Ovary (tissue), 9 donors: ENCODE data around the gene ALDH1L2. TPM values are rescaled to one million over a fixed set of nuclear protein-coding genes. Genes with fewer than 3 reads are reported as not detected.

ENCODE experiments used
- DNase-seq, 5 donors: peaks; one replicate each; pipeline ENCODE4 v3.0.0-alpha.2; 2019 to 2020
- H3K27ac ChIP-seq, 2 donors: fragments of 200-600 bp; one replicate each; pipeline versions ENCODE4 v1.5.1 to v1.8.0; 2019 to 2022
- H3K27me3 ChIP-seq: fragments of 200-600 bp; one replicate; pipeline ENCODE4 v1.8.0; 2022
- H3K36me3 ChIP-seq: fragments of 200-600 bp; sonication (generic); one replicate; pipeline ENCODE4 v1.5.1; 2019
- H3K4me1 ChIP-seq: one replicate; pipeline ENCODE4 v1.8.1; 2013; ENCODE audit warnings: mild to moderate bottlenecking, moderate library complexity; ENCODE audit not compliant: insufficient read depth
- H3K4me3 ChIP-seq: fragments of 200-600 bp; sonication (generic); one replicate; pipeline ENCODE4 v1.5.1; 2017
- H3K9me3 ChIP-seq, 2 donors: fragments of 200-600 bp in 1 of 2; sonication (generic) in 1 of 2; one replicate each; pipeline versions ENCODE4 v1.5.1 to v1.8.1; 2013 to 2019; ENCODE audit warnings: mild to moderate bottlenecking in 1 of 2, moderate library complexity in 1 of 2
- EP300 ChIP-seq: sonication (generic); formaldehyde crosslinking; IDR thresholded peaks from one replicate; pipeline ENCODE4 v1.6.1; 2017; ENCODE audit warnings: antibody characterized with exemption
- POLR2A ChIP-seq: fragments of 450-650 bp; IDR thresholded peaks from one replicate; pipeline ENCODE4 v1.6.1; 2017; ENCODE audit warnings: antibody characterized with exemption, mild to moderate bottlenecking, moderate library complexity
- WGBS, 3 donors: extraction: QIAGEN DNeasy Blood & Tissue Kit in 1 of 3; methylation state at CpG; one replicate each; pipeline versions ENCODE4 v1.1.5 to v1.1.7; 2013 to 2017; 5-methylcytosine and 5-hydroxymethylcytosine counted together
- intact Hi-C, 4 donors: fragments of 100-400 bp; cut with DNase I; formaldehyde crosslinking; loops; one replicate each; pipeline versions ENCODE4 v1.11.0 to v1.15.1; 2022 to 2023
- polyA plus RNA-seq, 2 donors: library from polyadenylated mRNA; stranded (reverse); fragments of 200-250 nt in 1 of 2; fragments of 350-450 nt in 1 of 2; fragmentation: Illumina TruSeq in 1 of 2; extraction: RNeasy Lipid Tissue Mini Kit (QIAGEN cat#74804) in 1 of 2; gene quantifications; one replicate each; pipeline ENCODE4 v1.2.3, GENCODE V29; 2013 to 2014
- total RNA-seq, 7 donors: library from RNA; depleted of rRNA in 2 of 7; stranded (reverse); fragments of >200 nt in 2 of 7; fragmentation: NEBNext Ultra II Directional in 3 of 7; extraction: Animal tissue kit (Norgen Biotek cat#: 25700) in 3 of 7; gene quantifications; one replicate each; pipeline versions ENCODE4 v1.1.0 to v1.2.4, GENCODE V29; 2016 to 2023
- TF ChIP-seq, protein P1 (sequence below), 3 donors: fragments of 450-650 bp in 2 of 3; fragments of 200-600 bp in 1 of 3; IDR thresholded peaks; one replicate each; pipeline versions ENCODE4 v1.5.1 to v1.8.0; 2016 to 2022; ENCODE audit warnings: antibody characterized with exemption in 3 of 3, mild to moderate bottlenecking in 1 of 3
- donor health status: DM: no; HTN: no; CAD: no; lungs with moderate emphysema.
- donor health status: DM: no; HTN: no; CAD: no.
- donor health status: Bipolar disorder and iron deficiency.
- donor health status: DM: yes; HTN: yes; CAD: no.
- donor health status: DM: no; HTN: no; CAD: no.
- donor health status: DM: yes; HTN: yes; CAD: no.

The ALDH1L2 gene
- total and polyA plus RNA-seq, 9 donors: 0.38 to 36.4 (median 1.3) TPM

DNA sequence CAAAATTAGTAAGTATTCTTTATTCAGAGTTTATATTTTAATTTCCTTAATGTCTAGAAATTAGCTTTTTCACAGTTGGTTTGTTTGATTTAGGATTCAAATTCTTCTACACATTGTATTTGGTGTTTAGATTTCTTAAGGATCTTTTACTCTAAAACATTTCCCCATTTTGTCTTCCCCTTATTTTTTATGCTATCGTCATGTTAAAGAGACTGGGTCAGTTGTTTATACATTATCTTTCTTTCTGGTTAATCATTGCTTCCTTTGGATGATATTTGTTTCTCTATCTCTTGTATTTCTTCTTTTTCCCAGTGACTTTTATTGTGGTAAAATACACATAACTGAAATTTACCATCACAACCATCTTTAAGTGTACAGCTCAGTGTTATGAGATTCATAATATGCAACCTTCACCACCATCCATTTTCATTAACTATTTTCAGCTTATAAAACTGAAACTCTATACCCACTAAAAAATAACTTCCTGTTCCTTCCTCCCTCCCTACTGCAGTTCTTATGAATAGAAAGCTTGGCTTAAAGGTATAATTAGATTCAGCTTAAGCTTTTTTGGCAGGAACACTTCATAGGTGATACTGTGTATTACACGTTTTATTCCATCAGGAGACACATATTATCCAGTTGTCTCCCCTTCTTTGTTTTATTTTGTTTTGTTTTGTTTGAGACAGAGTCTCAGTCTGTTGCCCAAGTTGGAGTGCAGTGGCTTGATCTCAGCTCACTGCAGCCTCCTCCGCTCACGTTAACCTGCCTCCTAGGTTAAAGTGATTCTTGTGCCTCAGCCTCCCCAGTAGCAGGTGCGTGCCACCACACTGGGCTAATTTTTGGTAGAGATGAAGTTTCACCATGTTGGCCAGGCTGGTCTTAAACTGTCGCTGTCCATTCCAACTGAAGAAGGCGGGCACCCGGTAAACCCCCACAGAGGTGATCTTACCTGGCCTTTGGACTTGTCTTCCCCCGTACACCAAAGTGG, 53.1 kb downstream of the ALDH1L2 start:
- H3K27me3 ChIP-seq: no peaks in the 10 kb centered on the region
- 83 to 93% (median 90%) methylated on average over 9 of the region's 9 CpGs for WGBS, 3 donors
- intact Hi-C loops: no loop called here

DNA sequence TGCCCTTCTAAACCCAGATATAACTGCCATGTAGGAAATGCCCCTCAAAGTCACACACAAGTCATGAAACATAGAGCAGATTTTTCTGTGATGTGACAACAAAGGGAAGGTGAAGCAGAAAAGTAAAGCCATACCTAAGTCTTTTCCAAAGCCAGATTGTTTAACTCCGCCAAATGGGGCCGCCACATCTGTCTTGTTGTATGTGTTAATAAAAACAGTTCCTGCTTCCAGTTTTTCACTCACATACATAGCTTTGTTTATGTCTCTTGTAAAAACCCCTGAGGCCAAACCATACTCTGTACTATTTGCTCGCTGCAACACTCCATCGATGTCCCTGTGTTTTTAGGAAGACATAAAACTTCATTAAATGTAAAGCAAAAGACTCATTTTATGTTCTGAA, 57.8 kb downstream of the ALDH1L2 start:
- TF ChIP-seq EP300 (no peak), POLR2A (no peak)
- TF ChIP-seq, protein P1, sequence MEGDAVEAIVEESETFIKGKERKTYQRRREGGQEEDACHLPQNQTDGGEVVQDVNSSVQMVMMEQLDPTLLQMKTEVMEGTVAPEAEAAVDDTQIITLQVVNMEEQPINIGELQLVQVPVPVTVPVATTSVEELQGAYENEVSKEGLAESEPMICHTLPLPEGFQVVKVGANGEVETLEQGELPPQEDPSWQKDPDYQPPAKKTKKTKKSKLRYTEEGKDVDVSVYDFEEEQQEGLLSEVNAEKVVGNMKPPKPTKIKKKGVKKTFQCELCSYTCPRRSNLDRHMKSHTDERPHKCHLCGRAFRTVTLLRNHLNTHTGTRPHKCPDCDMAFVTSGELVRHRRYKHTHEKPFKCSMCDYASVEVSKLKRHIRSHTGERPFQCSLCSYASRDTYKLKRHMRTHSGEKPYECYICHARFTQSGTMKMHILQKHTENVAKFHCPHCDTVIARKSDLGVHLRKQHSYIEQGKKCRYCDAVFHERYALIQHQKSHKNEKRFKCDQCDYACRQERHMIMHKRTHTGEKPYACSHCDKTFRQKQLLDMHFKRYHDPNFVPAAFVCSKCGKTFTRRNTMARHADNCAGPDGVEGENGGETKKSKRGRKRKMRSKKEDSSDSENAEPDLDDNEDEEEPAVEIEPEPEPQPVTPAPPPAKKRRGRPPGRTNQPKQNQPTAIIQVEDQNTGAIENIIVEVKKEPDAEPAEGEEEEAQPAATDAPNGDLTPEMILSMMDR (IDR thresholded peaks at IDR 0.05): no peak
- H3K36me3 ChIP-seq: no peaks in the 10 kb centered on the region
- peaks cover 6% of the 10 kb centered on the region for H3K4me1 ChIP-seq
- intact Hi-C loops: no loop called here
- H3K4me3 ChIP-seq: no peak overlapping the region
- H3K9me3 ChIP-seq: no peaks in the 10 kb centered on the region
- no peak for DNase-seq
- 72 to 88% (median 83%) methylated on average over 4 of the region's 4 CpGs for WGBS, 3 donors
- H3K27ac ChIP-seq: no peak overlapping the region
- no peaks in the 10 kb centered on the region for H3K27me3 ChIP-seq

More for the DNA sequence above, 53.1 kb downstream of the ALDH1L2 start:
- no peaks in the 10 kb centered on the region for H3K36me3 ChIP-seq
- H3K4me1 ChIP-seq: peaks cover 3% of the 10 kb centered on the region
- H3K4me3 ChIP-seq: no peak overlapping the region
- H3K9me3 ChIP-seq: no peaks in the 10 kb centered on the region
- DNase-seq: no peak
- TF ChIP-seq, protein P1 (IDR thresholded peaks at IDR 0.05): no peak
- no peak for TF ChIP-seq EP300
- TF ChIP-seq POLR2A: no peak
- H3K27ac ChIP-seq: no peak overlapping the region

DNA sequence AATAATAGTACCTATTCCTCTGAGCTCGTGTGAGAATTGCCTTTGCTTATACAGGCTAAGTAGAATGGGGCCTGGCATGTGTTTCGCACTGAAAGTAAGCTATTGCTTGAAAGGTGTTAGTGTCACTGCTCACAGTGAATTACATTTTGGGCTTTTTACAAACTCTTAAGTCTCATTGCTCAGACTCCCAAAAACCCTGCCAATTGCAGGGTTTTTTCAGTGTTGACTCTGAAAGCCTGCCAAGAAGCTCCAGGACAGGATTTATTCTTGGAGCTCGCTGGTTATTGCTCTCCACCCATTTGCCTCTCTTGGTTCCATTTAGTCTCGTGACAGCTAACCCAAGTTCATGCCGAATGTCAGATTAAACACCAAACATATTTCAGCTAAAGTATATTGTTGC, 58.4 kb downstream of the ALDH1L2 start:
- 15 to 16% (median 16%) methylated on average over 5 of the region's 5 CpGs for WGBS, 3 donors
- no peaks in the 10 kb centered on the region for H3K27me3 ChIP-seq
- H3K4me3 ChIP-seq: no peak overlapping the region
- peak in 4 of 5 donors; percentile 38 to 70 (median 53) for DNase-seq
- H3K9me3 ChIP-seq: no peaks in the 10 kb centered on the region
- no peaks in the 10 kb centered on the region for H3K36me3 ChIP-seq
- no peak overlapping the region for H3K27ac ChIP-seq
- peaks cover 6% of the 10 kb centered on the region for H3K4me1 ChIP-seq
- intact Hi-C loops: no loop called here
- TF ChIP-seq POLR2A (no peak), EP300 (no peak)
- TF ChIP-seq, protein P1 (IDR thresholded peaks at IDR 0.05): no peak

DNA sequence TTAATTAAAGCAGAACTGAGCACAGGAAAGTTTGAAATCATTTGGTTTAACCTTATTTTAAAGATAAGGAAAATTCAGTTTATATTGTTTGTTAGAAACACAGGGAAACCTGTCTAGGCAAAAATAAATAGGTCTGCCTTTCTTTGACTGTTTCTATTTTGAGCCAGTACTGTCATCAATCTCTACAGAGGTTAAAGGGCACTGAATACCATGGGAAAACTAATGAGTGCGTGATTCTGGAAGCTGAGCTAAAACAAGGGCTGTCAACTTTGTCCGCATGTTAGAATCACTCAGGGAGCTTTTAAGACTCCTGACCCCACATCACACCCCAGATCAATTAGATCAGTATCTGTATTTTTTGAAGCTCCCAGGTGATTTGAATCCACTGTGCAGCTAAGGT, 59.3 kb downstream of the ALDH1L2 start:
- TF ChIP-seq, protein P1 (IDR thresholded peaks at IDR 0.05): no peak
- no peak for TF ChIP-seq EP300
- no peak for TF ChIP-seq POLR2A
- Histone ChIP-seq H3K27ac (no peak overlapping the region), H3K9me3 (no peaks in the 10 kb centered on the region), H3K27me3 (no peaks in the 10 kb centered on the region), H3K36me3 (no peaks in the 10 kb centered on the region), H3K4me3 (no peak overlapping the region), H3K4me1 (peaks cover 6% of the 10 kb centered on the region)
- no peak for DNase-seq
- intact Hi-C loops: no loop called here
- WGBS, 3 donors: 73 to 91% (median 85%) methylated on average over 2 of the region's 2 CpGs
